Ishikawa (cell line): ENCODE results near the gene ARHGAP12.
A peak's percentile ranks its signal among the peaks of the same experiment; 100 is the strongest.

ENCODE experiments used
- CEBPB ChIP-seq: IDR thresholded peaks from 2 replicates; pipeline ENCODE4 v1.6.1; 2012
- CREB1 ChIP-seq: IDR thresholded peaks from 2 replicates; pipeline ENCODE4 v1.6.1; 2012; ENCODE audit warnings: low read depth
- EGR1 ChIP-seq: IDR thresholded peaks from 2 replicates; pipeline ENCODE4 v1.6.1; 2012
- FOXM1 ChIP-seq: IDR thresholded peaks from 2 replicates; pipeline ENCODE4 v1.6.1; 2012; ENCODE audit warnings: low read depth, borderline replicate concordance
- NFIC ChIP-seq: IDR thresholded peaks from 2 replicates; pipeline ENCODE4 v1.6.1; 2012
- RAD21 ChIP-seq: IDR thresholded peaks from 2 replicates; pipeline ENCODE4 v1.6.1; 2012; ENCODE audit warnings: low read depth
- TAF1 ChIP-seq: IDR thresholded peaks from 2 replicates; pipeline ENCODE4 v1.6.1; 2012; ENCODE audit warnings: low read depth, mild to moderate bottlenecking
- TCF12 ChIP-seq: IDR thresholded peaks from 2 replicates; pipeline ENCODE4 v1.6.1; 2012; ENCODE audit warnings: low read depth
- TEAD4 ChIP-seq: IDR thresholded peaks from 2 replicates; pipeline ENCODE4 v1.6.1; 2012
- YY1 ChIP-seq: IDR thresholded peaks from 2 replicates; pipeline ENCODE4 v1.6.1; 2012; ENCODE audit warnings: low read depth
- ZBTB7A ChIP-seq: IDR thresholded peaks from 2 replicates; pipeline ENCODE4 v1.6.1; 2012; ENCODE audit warnings: low read depth
- TF ChIP-seq, protein P1 (sequence below): IDR thresholded peaks from 2 replicates; pipeline ENCODE4 v1.6.1; 2012; ENCODE audit warnings: low read depth, mild to moderate bottlenecking
- TF ChIP-seq, protein P2 (sequence below): IDR thresholded peaks from 2 replicates; pipeline ENCODE4 v1.6.1; 2012
- TF ChIP-seq, protein P3 (sequence below): IDR thresholded peaks from 2 replicates; pipeline ENCODE4 v1.6.1; 2012

Gene ARHGAP12

DNA sequence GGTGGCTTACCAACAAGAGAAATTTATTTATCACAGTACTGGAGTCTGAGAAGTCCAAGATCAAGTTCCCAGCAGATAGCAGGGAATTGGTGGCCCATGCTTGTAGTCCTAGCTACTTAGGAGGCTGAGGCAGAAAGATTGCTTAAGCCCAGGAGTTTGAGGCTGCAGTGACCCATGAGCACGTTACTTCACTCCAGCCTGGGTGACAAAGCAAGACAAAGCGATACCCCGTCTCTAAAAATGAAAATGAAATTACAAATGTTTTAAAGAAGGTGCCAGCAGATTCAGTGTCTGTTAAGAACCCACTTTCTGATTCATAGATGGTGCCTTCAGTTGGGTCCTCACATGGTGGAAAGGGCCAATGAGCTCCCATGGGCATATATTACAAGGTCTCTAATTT, 20.6 kb upstream of the ARHGAP12 start:
- TF ChIP-seq RAD21 (no peak), CREB1 (no peak), FOXM1 (no peak), TEAD4 (no peak), TAF1 (no peak), NFIC (no peak), TCF12 (no peak), ZBTB7A (no peak), EGR1 (no peak)
- TF ChIP-seq, protein P1, sequence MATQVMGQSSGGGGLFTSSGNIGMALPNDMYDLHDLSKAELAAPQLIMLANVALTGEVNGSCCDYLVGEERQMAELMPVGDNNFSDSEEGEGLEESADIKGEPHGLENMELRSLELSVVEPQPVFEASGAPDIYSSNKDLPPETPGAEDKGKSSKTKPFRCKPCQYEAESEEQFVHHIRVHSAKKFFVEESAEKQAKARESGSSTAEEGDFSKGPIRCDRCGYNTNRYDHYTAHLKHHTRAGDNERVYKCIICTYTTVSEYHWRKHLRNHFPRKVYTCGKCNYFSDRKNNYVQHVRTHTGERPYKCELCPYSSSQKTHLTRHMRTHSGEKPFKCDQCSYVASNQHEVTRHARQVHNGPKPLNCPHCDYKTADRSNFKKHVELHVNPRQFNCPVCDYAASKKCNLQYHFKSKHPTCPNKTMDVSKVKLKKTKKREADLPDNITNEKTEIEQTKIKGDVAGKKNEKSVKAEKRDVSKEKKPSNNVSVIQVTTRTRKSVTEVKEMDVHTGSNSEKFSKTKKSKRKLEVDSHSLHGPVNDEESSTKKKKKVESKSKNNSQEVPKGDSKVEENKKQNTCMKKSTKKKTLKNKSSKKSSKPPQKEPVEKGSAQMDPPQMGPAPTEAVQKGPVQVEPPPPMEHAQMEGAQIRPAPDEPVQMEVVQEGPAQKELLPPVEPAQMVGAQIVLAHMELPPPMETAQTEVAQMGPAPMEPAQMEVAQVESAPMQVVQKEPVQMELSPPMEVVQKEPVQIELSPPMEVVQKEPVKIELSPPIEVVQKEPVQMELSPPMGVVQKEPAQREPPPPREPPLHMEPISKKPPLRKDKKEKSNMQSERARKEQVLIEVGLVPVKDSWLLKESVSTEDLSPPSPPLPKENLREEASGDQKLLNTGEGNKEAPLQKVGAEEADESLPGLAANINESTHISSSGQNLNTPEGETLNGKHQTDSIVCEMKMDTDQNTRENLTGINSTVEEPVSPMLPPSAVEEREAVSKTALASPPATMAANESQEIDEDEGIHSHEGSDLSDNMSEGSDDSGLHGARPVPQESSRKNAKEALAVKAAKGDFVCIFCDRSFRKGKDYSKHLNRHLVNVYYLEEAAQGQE: no peak
- TF ChIP-seq, protein P2, sequence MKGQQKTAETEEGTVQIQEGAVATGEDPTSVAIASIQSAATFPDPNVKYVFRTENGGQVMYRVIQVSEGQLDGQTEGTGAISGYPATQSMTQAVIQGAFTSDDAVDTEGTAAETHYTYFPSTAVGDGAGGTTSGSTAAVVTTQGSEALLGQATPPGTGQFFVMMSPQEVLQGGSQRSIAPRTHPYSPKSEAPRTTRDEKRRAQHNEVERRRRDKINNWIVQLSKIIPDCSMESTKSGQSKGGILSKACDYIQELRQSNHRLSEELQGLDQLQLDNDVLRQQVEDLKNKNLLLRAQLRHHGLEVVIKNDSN: no peak
- TF ChIP-seq, protein P3, sequence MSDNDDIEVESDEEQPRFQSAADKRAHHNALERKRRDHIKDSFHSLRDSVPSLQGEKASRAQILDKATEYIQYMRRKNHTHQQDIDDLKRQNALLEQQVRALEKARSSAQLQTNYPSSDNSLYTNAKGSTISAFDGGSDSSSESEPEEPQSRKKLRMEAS: no peak

DNA sequence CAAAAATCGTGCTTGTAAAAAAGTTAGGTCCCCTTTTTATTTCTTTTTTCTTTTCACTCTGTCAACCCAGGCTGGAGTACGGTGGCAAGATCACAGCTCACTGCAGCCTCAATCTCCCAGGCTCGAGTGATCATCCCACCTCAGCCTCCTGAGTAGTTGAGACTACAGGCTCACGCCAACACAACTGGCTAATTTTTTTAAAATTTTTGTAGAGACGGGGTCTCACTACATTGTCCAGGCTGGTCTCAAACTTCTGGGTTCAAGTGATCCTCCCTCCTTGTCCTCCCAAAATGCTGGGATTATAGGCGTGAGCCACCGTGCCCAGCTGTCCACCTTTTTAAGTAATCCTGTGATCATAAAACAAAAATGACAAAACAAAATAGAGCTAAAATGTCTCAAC, 19.4 kb upstream of the ARHGAP12 start:
- TF ChIP-seq CEBPB: no peak
- no peak for TF ChIP-seq TCF12
- TF ChIP-seq ZBTB7A: no peak
- no peak for TF ChIP-seq CREB1
- TF ChIP-seq EGR1: no peak

DNA sequence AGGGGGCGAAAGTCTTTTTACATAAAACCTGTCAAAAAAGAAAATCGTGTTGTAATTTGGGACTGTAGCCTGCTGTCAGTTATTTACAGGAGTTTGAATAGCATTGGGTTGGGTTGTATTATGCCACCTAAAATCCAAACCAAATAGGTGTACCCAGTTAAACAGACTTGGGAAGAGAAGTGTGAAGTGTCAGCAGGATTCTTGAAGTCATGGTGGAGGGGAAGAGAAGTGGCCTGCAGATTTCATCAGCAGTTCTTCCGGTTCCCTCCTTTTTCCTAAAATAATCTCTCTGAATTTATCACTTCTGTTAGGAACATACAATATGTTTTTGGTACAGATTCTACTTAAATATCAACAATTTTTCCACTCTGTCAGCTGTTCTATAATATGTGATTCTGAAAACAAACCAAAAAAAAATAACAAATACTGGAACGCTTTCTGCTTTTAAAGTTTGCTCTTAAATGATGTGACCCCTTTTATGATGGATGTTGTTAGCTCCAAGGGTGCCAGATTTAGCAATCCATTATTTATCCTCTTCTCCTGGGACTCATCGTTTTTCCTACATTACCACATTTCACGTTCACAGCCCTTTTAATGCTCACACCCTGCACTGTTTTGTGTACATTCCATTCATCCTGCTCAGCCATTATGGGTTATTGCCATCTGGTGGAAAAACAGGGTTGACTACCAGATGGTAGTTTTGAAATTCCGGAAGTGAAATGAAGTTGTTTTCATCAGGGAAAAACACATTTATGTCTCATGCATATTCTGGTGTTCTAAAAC, 18.7 kb upstream of the ARHGAP12 start:
- peak; percentile 77 for TF ChIP-seq RAD21
- TF ChIP-seq NFIC: 0 out of 2 replicates have a peak, but pooled peaks have one; percentile 19
- TF ChIP-seq FOXM1: no peak
- no peak for TF ChIP-seq CREB1
- TF ChIP-seq TCF12: peak; percentile 61; the same call in 1 of the 2 replicates
- TF ChIP-seq CEBPB: peak; percentile 70
- TF ChIP-seq, protein P3: peak; percentile 65
- peak; percentile 77 for TF ChIP-seq TEAD4
- TF ChIP-seq, protein P1: no peak
- no peak for TF ChIP-seq ZBTB7A
- 0 out of 2 replicates have a peak, but pooled peaks have one; percentile 22 for TF ChIP-seq YY1

DNA sequence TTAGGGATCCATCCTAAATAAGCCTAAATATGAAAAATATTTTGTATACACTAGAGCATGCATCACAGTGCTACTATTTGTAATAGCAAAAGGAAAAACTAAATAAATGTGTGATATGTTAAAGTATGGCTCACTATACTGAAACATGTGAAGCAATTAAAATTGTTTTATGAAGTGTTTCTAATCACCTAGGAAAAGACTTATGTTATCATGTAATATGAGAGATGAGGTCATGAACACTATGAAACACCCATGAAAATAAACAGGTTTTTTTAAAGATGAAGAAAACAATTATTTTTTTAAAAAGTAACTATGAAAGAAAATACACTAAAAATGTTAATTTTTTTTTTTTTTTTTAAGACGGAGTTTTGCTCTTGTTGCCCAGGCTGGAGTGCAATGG, 16.8 kb upstream of the ARHGAP12 start:
- TF ChIP-seq TAF1 (no peak), FOXM1 (no peak), EGR1 (no peak)
- TF ChIP-seq, protein P3: no peak

DNA sequence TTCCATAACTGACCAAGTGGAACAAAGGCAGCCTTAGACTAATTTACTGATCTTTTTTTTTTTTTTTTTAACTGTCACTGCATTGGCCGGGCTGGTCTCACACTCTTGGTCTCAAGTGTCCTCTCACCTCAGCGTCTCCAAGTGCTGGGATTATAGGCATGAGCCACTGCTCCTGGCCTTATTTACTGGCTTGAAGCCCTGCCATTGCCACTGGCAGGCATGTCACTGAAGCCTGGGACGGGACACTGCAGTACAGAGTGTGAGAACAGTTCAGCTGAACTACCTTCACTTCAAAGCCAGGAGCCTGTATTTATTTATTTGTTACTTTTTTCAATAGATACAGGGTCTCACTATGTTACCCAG, 15.4 kb upstream of the ARHGAP12 start:
- TF ChIP-seq, protein P2: no peak
- no peak for TF ChIP-seq RAD21

DNA sequence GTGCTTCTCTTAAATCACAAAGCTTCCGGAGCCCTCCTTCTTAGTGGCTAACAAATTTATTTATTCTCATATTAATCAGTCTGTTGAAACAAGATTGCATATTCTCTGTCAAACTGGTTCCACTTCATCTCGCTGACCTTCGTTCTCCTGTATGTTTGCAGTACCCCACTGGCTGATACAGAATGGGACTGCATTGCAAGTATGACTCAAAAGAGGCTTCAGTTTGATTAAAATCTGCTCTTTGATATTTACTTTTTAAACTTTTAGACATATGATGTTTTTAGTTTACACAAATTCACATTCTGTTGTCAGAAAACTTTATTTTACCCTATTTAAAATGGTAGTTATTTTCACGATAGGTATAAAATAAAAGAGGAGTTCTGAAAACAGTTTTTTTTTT, 14.3 kb upstream of the ARHGAP12 start:
- TF ChIP-seq ZBTB7A (no peak), TCF12 (no peak), TEAD4 (no peak)
- TF ChIP-seq, protein P3: no peak
